Esophagus muscularis mucosa (tissue), 4 donors: ENCODE data around the gene ALDH18A1.

Experiments
- CTCF ChIP-seq, 3 experiments: fragments of 200-600 bp in 2 of 3; fragments of 450-650 bp in 1 of 3; sonication (generic) in 2 of 3; IDR thresholded peaks; one replicate each; pipeline ENCODE4 v1.5.1; 2017 to 2019; ENCODE audit warnings: antibody characterized with exemption in 3 of 3, mild to moderate bottlenecking in 2 of 3, moderate library complexity in 1 of 3
- EP300 ChIP-seq: sonication (generic); formaldehyde crosslinking; IDR thresholded peaks from one replicate; pipeline ENCODE4 v1.6.1; 2017; ENCODE audit warnings: antibody characterized with exemption
- POLR2A ChIP-seq: fragments of 450-650 bp; IDR thresholded peaks from one replicate; pipeline ENCODE4 v1.6.1; 2017; ENCODE audit warnings: antibody characterized with exemption, moderate library complexity, mild to moderate bottlenecking, low read depth

DNA sequence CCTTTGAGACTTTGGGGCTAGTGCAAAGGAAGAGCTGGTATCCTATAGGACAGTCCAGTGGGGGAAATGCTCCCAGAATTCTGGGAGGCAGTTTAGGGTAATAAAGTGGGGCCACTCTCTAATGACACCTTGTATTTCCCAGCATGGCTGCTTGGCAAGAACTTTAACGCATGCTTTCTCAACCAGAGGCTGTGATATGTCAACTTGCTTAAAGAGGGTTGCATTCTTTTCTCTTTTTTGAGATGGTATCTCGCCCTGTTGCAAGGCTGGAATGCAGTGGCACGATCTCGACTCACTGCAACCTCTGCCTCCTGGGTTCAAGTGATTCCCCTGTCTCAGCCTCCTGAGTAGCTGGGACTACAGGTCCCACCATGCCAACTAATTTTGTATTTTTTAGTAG, 38.4 kb downstream of the ALDH18A1 start:
- TF ChIP-seq CTCF (IDR thresholded peaks at IDR 0.05) (no peak), POLR2A (no peak), EP300 (no peak)
